MM.1S (cell line): Measurements from ENCODE around the gene EDARADD.

Experiments
- DNase-seq: peaks from one replicate; pipeline ENCODE4 v3.0.0-alpha.2; 2015
- H2AFZ ChIP-seq: fragments of 300-600 bp; sonication (generic); 2 replicates; pipeline ENCODE4 v1.6.0; 2016; ENCODE audit warnings: antibody characterized with exemption, low read length
- H3F3A ChIP-seq: fragments of 300-600 bp; sonication (generic); 2 replicates; pipeline ENCODE4 v1.6.1; 2016; ENCODE audit warnings: mild to moderate bottlenecking, antibody characterized with exemption, low read length, moderate library complexity, mixed read lengths; ENCODE audit not compliant: insufficient read depth
- H3K27ac ChIP-seq: fragments of 300-600 bp; sonication (generic); 2 replicates; pipeline ENCODE4 v1.5.1; 2016; ENCODE audit warnings: mild to moderate bottlenecking, low read length
- H3K27me3 ChIP-seq: fragments of 300-600 bp; sonication (generic); replicated peaks from 2 replicates; pipeline ENCODE4 v1.6.0; 2016; ENCODE audit warnings: low read length; ENCODE audit not compliant: insufficient read depth
- H3K36me3 ChIP-seq: fragments of 300-600 bp; sonication (generic); replicated peaks from 2 replicates; pipeline ENCODE4 v1.6.1; 2016; ENCODE audit warnings: mild to moderate bottlenecking, low read length, mixed read lengths; ENCODE audit not compliant: insufficient read depth
- H3K4me1 ChIP-seq: fragments of 300-600 bp; sonication (generic); 2 replicates; pipeline ENCODE4 v1.6.1; 2016; ENCODE audit warnings: low read length, mixed read lengths
- H3K4me2 ChIP-seq: fragments of 300-600 bp; sonication (generic); 2 replicates; pipeline ENCODE4 v1.6.0; 2016; ENCODE audit warnings: low read depth, low read length
- H3K4me3 ChIP-seq: fragments of 300-600 bp; sonication (generic); 2 replicates; pipeline ENCODE4 v1.5.1; 2016; ENCODE audit warnings: low read length, mixed read lengths
- H3K79me2 ChIP-seq: fragments of 300-600 bp; sonication (generic); 2 replicates; pipeline ENCODE4 v1.6.1; 2016; ENCODE audit warnings: mixed run types, low read length, mixed read lengths
- H3K9ac ChIP-seq: fragments of 300-600 bp; sonication (generic); 2 replicates; pipeline ENCODE4 v1.6.1; 2016; ENCODE audit warnings: low read length, mixed read lengths
- H3K9me2 ChIP-seq: fragments of 300-600 bp; sonication (generic); replicated peaks from 2 replicates; pipeline ENCODE4 v1.6.1; 2016; ENCODE audit warnings: mild to moderate bottlenecking, low read length, mixed read lengths; ENCODE audit not compliant: insufficient read depth
- H3K9me3 ChIP-seq: fragments of 300-600 bp; sonication (generic); replicated peaks from 2 replicates; pipeline ENCODE4 v1.6.1; 2016; ENCODE audit warnings: mild to moderate bottlenecking, low read length, mixed read lengths; ENCODE audit not compliant: insufficient read depth
- H4K20me1 ChIP-seq: fragments of 300-600 bp; sonication (generic); 2 replicates; pipeline ENCODE4 v1.6.1; 2016; ENCODE audit warnings: mild to moderate bottlenecking, low read length, moderate library complexity, mixed read lengths; ENCODE audit not compliant: insufficient read depth
- EZH2 ChIP-seq: fragments of 300-600 bp; sonication (generic); optimal IDR thresholded peaks from 2 replicates; pipeline ENCODE3; 2017; ENCODE audit warnings: low read depth, mild to moderate bottlenecking, antibody characterized with exemption, low read length, mixed read lengths
- EZH2phosphoT487 ChIP-seq: fragments of 300-600 bp; sonication (generic); IDR thresholded peaks from 2 replicates; pipeline ENCODE4 v1.6.1; 2018; ENCODE audit warnings: antibody characterized with exemption, low read length
- TF ChIP-seq, protein P1 (sequence below): fragments of 300-600 bp; sonication (generic); IDR thresholded peaks from 2 replicates; pipeline ENCODE4 v1.5.1; 2016; ENCODE audit warnings: antibody characterized with exemption, low read length, mixed read lengths

The EDARADD gene

DNA sequence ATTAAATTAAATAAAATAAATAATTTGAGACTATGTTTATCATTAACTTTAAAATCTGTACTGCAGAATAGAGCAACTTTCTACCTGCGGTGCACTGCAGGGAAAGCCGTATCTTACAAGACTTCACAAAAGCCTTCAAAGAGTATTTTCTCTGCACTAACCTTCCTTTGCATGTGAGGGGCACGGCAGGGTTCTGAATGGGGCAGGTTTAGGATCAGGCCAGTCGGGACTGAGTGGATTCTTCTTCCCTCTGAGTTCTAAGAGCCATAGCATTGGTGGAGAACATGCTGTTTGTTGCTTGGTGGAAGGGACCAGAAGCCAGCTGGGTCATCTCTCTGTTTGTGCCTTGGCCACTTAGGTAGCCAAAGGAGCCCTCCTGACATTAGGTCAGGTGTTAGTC lies 74.5 kb downstream of the EDARADD start:
- Histone ChIP-seq H3K79me2 (no peaks in the 10 kb centered on the region), H4K20me1 (no peaks in the 10 kb centered on the region), H3K36me3 (no peaks in the 10 kb centered on the region), H3K4me2 (no peak overlapping the region), H3K9me2 (no peaks in the 10 kb centered on the region), H3K4me3 (no peak overlapping the region), H3F3A (peaks cover 4% of the 10 kb centered on the region; the same call in 1 of the 2 replicates), H3K27me3 (peaks cover 12% of the 10 kb centered on the region; the same call in 1 of the 2 replicates), H3K9me3 (no peaks in the 10 kb centered on the region), H3K4me1 (peaks cover 6% of the 10 kb centered on the region; the same call in 1 of the 2 replicates), H3K27ac (no peak overlapping the region), H3K9ac (no peak overlapping the region), H2AFZ (no peak overlapping the region)
- no peak for DNase-seq
- TF ChIP-seq EZH2phosphoT487: no peak
- TF ChIP-seq EZH2: no peak
- TF ChIP-seq, protein P1, sequence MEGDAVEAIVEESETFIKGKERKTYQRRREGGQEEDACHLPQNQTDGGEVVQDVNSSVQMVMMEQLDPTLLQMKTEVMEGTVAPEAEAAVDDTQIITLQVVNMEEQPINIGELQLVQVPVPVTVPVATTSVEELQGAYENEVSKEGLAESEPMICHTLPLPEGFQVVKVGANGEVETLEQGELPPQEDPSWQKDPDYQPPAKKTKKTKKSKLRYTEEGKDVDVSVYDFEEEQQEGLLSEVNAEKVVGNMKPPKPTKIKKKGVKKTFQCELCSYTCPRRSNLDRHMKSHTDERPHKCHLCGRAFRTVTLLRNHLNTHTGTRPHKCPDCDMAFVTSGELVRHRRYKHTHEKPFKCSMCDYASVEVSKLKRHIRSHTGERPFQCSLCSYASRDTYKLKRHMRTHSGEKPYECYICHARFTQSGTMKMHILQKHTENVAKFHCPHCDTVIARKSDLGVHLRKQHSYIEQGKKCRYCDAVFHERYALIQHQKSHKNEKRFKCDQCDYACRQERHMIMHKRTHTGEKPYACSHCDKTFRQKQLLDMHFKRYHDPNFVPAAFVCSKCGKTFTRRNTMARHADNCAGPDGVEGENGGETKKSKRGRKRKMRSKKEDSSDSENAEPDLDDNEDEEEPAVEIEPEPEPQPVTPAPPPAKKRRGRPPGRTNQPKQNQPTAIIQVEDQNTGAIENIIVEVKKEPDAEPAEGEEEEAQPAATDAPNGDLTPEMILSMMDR: no peak

DNA sequence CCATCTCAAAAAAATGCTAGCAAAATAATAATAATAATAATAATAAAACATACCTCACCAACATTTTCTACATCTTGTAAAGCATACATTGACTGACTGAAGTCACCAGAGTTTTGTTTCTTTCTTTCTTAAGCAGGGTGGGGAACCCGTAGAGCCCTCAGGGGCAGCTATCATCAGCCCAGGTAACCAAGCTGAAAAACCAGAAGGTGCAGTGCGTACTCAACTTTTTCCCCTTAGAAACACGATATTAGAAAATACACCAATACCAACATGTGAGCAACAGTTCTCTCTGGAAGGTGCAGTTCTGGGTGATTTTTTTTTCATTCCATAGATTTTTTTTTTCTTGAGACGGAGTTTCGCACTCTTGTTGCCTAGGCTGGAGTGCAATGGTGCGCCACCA lies 75.4 kb downstream of the EDARADD start:
- no peak for TF ChIP-seq EZH2phosphoT487
- no peak for TF ChIP-seq EZH2
- TF ChIP-seq, protein P1: no peak
- Histone ChIP-seq H3F3A (peaks cover 4% of the 10 kb centered on the region; the same call in 1 of the 2 replicates), H3K9ac (no peak overlapping the region), H3K79me2 (no peaks in the 10 kb centered on the region), H3K4me1 (peaks cover 6% of the 10 kb centered on the region; the same call in 1 of the 2 replicates), H3K9me2 (no peaks in the 10 kb centered on the region), H3K4me3 (no peak overlapping the region), H3K27ac (no peak overlapping the region), H3K27me3 (peaks cover 12% of the 10 kb centered on the region; the same call in 1 of the 2 replicates), H2AFZ (no peak overlapping the region), H3K9me3 (no peaks in the 10 kb centered on the region), H3K36me3 (no peaks in the 10 kb centered on the region), H3K4me2 (no peak overlapping the region), H4K20me1 (no peaks in the 10 kb centered on the region)
- DNase-seq: no peak

DNA sequence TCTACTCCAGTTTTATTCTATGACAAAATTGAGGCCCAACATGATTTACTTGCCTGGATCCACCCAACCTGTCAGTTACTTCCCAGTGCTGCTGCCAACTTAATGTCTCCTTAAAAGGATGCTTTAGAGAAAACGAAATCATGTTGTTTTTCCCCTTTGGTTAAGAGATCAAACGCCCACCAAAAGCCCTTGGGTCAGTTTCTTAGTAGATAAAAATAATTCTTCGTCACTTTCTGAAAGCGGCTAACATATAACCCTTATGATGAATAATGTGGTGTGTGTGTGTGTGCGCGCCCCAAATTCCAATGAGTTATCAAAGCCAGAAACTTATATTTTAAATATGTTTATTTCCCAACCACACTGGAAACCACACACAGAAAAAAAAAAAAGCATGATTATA lies 77.0 kb downstream of the EDARADD start:
- Histone ChIP-seq H3K4me1 (no peaks in the 10 kb centered on the region), H3K27me3 (peaks cover 12% of the 10 kb centered on the region; the same call in 1 of the 2 replicates), H3K4me2 (no peak overlapping the region), H3K27ac (no peak overlapping the region), H3K36me3 (no peaks in the 10 kb centered on the region), H4K20me1 (no peaks in the 10 kb centered on the region), H3K9me3 (no peaks in the 10 kb centered on the region), H3K79me2 (no peaks in the 10 kb centered on the region), H3K4me3 (no peak overlapping the region), H3K9ac (no peak overlapping the region), H2AFZ (no peak overlapping the region), H3K9me2 (no peaks in the 10 kb centered on the region), H3F3A (no peaks in the 10 kb centered on the region)
- TF ChIP-seq EZH2: no peak
- no peak for TF ChIP-seq EZH2phosphoT487
- TF ChIP-seq, protein P1: no peak
- no peak for DNase-seq
